HS-27A (cell line): ENCODE measurements around the gene LDLRAD2.

Experiments
- DNase-seq: peaks from one replicate; pipeline ENCODE4 v3.0.0-alpha.2; 2012; ENCODE audit warnings: low read depth, missing footprints

LDLRAD2 gene

GRCh38 chr1:21863981-21864380 is 51.9 kb downstream of the LDLRAD2 start:
- no peak for DNase-seq

GRCh38 chr1:21864730-21865129 is 52.7 kb downstream of the LDLRAD2 start:
- no peak for DNase-seq

GRCh38 chr1:21865609-21865942 is 53.5 kb downstream of the LDLRAD2 start:
- no peak for DNase-seq

GRCh38 chr1:21865943-21866706 is 54.1 kb downstream of the LDLRAD2 start:
- DNase-seq = no peak

- DNase-seq = no peak
Measured at GRCh38 chr1:21866707-21867043, 54.6 kb downstream of the LDLRAD2 start.

GRCh38 chr1:21867451-21867996 is 55.5 kb downstream of the LDLRAD2 start:
- DNase-seq = no peak

GRCh38 chr1:21868482-21868881 is 56.4 kb downstream of the LDLRAD2 start:
- no peak for DNase-seq

- no peak for DNase-seq
Measured at GRCh38 chr1:21868941-21869454, 56.9 kb downstream of the LDLRAD2 start.

GRCh38 chr1:21869620-21870121 is 57.6 kb downstream of the LDLRAD2 start:
- DNase-seq = peak; percentile 93

- DNase-seq = no peak
Measured at GRCh38 chr1:21870611-21871010, 58.5 kb downstream of the LDLRAD2 start.

- DNase-seq = no peak
Measured at GRCh38 chr1:21871943-21872342, 59.9 kb downstream of the LDLRAD2 start.

- DNase-seq = no peak
Measured at GRCh38 chr1:21872445-21873079, 60.5 kb downstream of the LDLRAD2 start.

GRCh38 chr1:21873174-21873573 is 61.1 kb downstream of the LDLRAD2 start:
- DNase-seq = no peak

GRCh38 chr1:21873761-21874160 is 61.7 kb downstream of the LDLRAD2 start:
- no peak for DNase-seq

- no peak for DNase-seq
Measured at GRCh38 chr1:21874328-21874727, 62.3 kb downstream of the LDLRAD2 start.
